Fibroblast of skin of scalp (primary cell): ENCODE results near the gene SCAMP3.
"Not testable (repeated sequence)": the region's sequence is repeated elsewhere in the genome, so short reads cannot be mapped to it uniquely, and the experiment has no call there.

Source experiments
- DNase-seq: peaks from one replicate; pipeline ENCODE4 v3.0.0-alpha.2; 2013

The SCAMP3 gene

DNA sequence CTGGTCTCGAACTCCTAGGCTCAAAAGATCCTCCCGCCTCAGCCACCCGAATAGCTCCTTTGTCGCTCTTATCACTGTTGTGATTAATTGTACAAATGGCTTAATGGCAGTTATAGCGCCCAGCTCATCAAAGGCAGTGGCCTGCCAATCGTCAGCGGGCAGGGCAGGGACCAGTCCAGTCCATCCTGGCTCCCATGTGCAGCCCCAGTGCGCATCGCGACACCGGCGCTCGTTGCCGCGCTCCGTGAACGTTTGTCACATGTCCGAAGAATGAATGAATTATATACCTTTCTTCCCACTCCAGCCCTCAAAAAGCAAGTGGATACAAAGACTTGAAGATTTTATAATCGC lies 35.3 kb downstream of the SCAMP3 start:
- peak; percentile 46 for DNase-seq

DNA sequence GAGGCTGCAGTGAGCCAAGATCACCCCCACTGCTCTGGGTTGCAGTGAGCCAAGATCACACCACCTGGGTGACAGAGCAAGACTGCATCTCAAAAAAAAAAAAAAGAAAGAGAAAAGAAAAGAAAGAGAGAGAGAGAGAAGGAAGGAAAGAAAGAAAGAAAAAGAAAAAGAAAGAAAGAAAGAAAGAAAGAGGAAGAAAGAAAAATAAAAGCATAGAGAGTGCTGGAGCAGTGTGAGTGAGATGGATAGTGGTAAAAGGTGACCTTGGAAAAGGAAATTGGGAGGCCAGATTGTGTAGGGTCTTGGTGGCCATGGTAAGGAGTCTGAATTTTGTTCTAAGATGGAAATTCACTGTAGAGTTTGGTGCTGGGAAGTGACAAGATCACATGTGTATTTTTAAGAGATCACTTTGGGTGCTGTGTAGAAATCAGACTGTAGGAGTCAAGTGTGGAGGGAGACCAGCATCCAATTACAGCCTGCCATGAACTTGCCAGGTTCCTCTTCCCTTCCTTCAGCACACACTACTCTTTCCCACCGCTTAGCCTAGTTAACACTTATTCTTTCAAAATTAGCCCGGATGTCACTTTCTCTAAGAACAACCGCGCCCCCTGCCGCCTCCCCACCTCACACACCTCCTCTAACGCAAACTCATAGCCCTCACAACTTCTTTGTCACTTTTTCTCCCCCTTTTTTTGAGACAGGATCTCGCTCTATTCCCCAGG lies 35.8 kb downstream of the SCAMP3 start:
- peak; percentile 87 for DNase-seq

DNA sequence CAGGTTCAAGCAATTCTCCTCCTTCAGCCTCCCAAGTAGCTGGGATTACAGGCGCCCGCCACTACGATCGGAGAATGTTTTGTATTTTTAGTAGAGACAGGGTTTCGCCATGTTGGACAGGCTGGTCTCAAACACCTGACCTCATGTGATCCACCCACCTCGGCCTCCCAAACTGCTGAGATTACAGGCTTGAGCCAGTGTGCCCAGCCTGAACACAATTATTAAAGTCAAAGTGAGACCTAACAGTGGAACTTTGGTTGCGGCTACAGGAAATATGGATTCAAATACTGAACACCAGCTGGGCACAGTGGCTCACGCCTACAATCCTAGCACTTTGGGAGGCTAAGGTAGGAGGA lies 36.8 kb downstream of the SCAMP3 start:
- not testable (repeated sequence) for DNase-seq

DNA sequence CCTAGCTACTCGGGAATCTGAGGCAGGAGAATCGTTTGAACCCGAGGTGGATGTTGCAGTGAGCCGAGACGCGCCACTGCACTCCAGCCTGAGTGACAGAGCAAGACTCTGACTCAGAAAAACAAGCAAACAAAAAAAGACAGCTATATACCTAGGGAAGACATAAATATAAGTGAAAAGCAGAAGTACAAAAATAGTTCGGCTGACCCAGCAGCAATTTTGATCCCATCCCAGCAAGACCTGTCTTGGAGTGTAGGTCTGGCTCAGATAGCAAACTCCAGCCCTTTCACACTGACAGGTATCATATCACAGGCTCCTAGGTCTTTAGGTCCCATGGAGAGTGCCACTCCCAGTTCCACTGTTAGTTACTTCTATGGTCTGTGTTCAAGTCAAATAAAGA lies 39.1 kb downstream of the SCAMP3 start:
- no peak for DNase-seq

DNA sequence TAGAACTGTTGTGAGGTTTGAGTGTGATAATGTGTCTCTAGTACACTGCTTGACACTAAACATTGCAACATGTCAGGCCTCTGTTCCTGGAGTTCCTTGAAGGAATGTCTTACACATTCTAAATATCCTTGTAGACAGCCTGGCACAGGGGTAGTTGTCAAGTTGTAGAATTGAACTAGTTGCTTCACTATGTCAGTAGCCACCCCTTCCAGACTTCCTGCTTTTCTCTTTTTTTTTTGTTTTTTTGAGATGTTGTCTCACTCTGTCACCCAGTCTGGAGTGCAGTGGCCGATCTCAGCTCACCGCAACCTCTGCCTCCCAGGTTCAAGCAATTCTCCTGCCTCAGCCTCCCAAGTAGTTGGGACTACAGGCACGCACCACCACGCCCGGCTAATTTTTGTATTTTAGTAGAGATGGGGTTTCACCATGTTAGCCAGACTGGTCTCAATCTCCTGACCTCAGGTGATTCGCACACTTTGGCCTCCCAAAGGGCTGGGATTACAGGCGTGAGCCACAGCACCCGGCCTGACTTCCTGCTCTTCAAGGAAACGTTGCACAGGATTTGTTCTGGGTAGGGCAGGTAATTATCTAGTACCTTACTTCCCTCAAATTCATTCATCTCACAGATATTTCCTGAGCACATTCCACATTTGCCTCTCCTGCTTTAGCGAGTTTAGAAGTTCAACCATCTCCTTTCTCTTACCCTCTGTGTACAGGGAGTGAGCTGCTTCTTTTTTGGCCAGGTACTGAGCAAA lies 41.8 kb downstream of the SCAMP3 start:
- not testable (repeated sequence) for DNase-seq

DNA sequence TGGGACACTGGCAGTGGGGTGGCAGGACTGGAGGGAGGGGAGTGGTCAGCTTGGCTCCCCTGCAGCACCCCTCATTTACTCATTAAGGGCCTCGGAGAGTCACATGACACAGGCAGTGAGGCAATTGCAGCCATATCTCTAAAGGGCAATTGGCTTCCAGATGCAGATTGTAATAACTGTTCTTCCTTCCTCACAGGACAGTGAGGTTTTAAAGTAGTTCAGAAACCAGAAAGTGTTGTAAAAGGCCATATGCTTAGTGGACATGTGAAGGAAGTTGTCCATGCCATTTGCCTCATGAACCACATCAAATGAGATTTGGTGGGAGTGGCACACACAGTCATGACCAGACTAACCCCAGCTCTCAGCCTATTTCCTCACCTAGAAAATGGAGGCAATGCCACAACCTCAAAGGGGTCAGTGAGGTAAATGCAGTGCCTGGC lies 42.5 kb downstream of the SCAMP3 start:
- no peak for DNase-seq

DNA sequence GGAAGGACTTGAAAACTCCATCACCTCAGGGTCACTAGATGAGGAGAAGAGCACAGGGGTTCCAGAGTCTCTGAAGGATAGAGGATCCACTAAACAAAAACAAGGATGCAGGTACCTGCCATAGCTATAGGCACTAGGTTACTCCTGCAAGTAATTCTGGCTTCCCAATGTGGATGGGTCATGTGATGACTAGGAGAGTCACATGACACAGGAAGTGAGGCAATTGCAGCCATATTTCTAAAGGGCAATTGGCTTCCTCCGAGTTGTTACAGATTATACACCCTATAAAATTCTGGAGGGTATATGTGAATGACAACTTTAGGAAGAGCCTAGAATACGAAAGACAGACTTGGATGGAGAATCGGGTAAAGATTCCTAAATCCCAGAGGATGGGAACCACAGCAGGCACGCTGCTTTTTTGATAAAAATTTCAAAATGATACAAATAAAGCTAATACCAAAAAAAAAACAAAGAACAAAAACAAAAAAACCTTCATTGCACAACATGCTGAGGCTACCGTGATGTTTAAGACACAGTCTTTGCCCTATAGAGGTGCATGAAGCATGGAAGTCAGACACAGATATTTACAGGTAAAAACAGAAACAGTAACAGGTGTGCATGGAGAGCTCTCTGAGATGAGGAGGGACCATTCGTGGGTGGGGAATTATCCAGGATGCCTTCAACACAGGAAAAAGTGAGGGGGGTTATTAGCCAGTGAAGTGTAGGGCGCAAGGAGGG lies 43.1 kb downstream of the SCAMP3 start:
- peak; percentile 69 for DNase-seq

DNA sequence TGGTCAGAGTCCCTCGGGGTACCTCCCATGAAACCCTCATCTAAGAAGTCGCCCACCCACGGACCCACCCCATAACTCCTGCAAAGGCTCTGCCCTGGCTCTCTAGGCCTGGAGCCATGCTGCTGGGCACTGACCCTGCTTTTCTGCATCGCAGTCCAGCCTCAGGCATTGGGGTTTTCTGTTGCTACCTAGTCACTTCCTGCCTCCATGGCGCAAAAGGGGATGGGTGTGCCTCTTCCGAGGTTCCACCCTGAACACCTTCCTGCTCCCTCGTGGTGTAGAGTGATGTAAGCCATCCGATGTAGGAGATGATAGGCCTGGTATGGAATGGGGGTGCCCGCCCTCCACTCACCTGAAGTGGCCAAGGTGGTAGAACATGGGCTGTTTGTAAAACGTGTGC lies 47.5 kb downstream of the SCAMP3 start:
- DNase-seq, result not testable (repeated sequence)

DNA sequence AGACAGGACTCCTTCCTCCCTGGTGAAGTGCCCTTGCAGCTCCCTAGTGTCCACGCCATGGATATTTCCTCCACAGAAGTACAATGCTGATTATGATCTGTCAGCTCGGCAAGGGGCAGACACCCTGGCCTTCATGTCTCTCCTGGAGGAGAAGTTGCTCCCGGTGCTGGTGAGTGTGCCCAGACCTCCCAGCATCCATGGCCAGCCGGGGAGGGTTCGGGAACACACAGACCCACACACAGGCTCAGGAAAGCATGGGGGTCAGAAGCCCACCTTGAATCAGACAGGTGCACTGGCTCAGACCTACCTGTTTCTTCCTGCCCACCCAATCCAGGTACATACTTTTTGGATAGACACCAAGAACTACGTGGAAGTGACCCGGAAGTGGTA lies 50.1 kb downstream of the SCAMP3 start:
- not testable (repeated sequence) for DNase-seq

DNA sequence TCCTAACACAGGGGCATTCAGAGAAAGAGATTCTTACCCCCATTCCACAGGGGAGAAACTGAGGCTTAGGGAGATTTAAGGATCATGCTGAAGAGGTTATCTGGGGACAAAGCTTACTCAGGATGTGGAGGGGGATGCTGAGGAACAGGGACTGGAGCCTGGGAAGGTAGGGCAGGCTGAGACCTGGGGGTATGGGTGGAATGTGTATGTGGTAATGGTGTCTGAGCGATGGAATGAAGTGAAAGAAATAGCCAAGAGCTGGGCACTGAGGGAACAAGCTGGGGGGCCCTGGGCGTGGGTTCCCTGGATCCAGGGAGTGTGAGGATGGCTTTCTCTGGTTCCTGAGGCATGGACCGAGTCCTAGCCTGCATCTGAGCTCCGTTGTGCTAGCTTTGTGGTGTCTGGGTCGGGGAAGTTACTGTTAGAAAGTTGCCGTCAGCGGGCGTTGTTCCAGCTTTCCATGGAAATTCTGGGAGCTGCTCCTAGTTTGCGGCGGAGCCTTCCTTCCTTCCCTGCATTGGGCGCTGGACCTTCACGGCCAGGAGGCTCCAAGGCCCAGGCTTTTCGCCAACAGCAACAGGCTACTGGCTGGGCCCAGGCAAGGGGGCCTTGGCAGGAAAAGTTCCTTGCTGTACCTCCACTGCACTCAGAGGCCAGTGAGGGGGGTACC lies 50.6 kb downstream of the SCAMP3 start:
- DNase-seq, result not testable (repeated sequence)

DNA sequence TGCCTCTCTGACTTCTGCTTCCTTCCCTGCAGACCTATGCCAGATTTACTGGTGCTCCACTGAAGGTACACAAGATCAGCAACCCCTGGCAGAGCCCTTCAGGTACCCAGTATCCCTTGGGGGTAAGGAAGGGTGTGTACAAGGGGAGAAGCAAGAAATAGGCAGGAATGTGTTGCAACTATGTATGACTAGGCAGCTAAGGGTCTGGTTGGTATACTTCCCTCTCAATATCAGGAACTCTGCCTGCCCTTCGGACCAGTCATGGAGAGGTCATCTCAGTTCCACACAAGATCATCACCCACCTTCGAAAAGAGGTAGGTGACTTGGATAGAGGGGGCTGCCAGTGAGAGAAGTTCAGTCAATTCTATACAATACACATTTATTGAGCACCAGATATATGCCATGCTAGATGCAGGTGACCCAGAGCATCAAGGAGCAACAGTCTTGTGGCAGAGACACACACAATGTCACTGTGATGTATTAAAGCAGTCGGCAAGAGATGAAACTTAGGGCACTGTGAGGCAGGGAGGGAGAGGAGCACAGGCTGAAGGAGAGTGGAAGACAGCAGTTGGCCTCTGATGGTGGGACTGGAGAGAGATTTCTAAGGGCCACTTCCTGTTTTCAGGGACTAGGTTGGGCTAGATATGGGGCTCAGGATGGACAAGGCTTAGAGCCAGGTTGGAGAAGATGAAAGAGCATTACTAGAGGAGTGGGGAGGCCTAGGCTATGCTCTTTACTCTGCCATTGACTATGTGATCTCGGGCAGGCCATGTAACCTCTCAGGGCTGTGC lies 51.7 kb downstream of the SCAMP3 start:
- DNase-seq, result no peak

DNA sequence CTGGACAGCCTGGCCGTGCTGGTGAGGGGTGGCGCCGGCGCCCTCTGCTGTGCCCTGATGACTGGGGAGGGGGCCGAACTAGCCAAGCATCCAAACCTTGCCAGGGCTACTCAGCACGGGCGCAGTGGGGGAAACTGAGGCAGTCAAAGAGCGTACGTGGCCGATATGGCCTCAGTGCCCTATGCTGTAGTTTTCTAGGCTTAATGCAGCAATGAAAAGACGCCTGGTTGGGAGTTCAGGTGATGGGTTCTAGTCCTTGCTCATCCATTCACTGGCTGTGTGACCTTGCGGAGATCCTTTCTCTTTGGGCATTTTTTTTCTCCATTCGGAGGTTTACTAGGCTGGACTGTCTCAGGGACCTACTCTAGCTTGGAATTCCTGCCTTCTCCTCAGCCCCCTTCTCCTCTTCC lies 52.8 kb downstream of the SCAMP3 start:
- DNase-seq, result no peak

DNA sequence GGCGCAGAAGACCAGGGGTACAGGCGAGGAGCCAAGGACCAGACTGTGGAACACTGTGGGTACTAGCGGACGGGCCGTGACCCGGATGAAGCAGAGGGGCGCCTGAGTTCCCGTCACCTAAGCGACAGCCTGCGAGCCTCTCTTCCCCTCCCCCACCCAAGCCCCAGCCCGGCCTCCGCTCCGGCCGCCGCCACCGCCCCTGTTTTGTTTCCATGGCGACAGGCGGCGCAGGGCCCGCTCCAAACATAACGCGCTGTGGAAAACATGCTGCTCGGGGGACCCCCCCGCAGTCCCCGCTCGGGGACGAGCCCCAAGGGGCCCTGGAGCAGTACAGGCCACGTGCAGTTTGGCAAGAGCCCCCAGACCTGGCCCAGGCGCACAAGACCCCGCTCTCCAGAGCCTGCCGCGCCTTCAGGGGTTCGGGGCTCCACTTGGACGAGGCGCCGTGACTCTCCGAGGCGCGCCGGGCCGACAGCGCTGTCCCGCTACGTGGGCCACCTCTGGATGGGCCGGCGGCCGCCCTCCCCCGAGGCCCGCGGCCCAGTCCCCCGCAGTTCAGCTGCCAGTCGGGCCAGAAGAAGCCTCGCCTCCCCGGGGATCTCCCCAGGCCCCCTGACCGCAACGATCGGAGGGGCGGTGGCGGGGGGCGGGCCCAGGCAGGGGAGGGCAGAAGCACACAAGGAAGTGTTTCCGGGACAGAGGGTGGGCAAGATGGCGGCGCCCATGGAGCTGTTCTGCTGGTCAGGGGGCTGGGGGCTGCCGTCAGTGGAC lies 53.4 kb downstream of the SCAMP3 start, which contains the start of gene MTX1:
MTX1 (plus strand) TSS at position 155 of the 771 bp plus-strand sequence; CDS start at position 265, 110 bp downstream.
- DNase-seq, result peak; percentile 88

DNA sequence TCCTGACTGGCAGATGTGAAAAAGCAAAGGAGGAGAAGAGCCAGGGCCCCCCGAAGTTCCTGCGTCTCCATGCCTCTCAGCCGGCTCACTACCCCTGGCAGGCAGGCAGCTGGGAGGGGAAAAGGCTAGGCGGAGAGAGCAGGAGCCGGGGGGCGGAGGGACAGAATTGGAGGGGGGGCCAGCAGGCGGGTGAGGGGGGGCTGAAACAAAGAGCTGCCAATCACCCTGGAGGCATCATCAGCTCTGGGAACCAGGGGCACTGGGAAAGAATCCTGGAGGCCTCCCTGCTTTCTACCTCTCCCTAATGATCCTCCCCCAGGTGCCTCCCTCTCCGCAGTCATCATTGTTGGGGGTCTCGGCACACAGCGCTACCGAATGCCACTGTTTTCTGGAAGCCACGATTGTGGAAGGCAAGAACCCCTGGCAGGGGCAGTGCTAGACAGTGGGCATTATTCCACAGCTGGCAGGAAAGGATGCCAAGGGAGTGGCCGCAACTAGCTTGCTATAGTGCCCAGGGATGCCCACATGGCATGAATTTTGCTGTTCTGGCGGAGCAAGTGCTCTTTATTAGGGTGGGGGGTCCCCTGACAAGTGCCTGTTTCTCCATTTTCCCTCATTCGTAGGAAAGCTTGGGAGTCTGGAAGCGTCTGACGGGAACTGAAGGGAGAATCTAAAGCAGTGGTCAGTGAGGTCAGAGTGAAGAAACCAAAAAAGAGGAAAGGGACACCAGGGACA lies 54.2 kb downstream of the SCAMP3 start, which contains the start of gene THBS3:
THBS3 (minus strand) TSS at position 92 of the 735 bp plus-strand sequence; CDS start at position 71, 21 bp downstream.
- DNase-seq, result peak; percentile 71

DNA sequence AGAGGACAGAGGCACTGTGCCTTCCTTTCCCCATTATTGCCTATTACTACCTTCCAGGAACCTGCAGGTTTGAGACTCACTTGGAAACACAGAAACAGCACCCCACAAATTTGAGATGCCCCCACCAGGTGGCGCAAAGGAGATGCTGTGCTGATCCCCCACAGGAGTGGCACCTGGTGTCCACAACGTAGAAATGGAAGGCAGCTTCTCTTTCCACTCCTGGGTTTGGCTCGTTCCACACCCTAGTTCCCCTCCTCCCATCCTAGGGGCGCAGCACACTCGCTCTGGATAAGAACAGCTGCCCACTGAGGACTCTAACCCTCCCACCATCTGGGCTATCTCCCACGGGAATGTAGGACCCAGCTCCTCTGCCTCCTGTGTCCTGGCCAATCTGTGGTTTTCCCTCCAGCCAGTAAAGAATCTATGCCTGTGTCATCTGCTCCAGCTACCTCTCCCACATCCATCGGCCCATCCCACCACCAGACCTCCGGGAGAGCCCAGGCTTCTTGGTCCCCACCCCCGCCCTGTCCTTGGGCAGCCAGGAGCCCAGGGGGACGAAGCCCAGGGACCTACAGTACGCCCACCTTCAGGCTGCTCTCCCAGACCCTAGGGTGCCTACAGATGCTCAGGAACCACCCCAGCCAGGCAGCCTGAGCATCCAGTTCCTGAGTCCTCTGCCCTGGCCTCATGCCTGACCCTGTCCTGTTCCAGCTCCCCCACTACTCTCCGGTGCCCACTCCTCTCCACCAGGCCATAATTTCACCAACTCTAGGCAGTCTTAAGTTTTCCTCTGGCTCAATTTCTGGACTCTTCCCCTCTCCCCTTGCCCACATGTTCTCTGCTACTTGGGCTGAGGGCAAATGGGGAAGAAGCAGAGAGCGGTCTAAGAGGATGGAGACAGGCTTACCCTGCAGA lies 55.0 kb downstream of the SCAMP3 start:
- peak; percentile 80 for DNase-seq
